Gastrocnemius medialis (tissue), 4 donors: Measurements from ENCODE around the gene NTRK3. TPM values are rescaled to one million over a fixed set of nuclear protein-coding genes. Genes with fewer than 3 reads are reported as not detected.

ENCODE experiments used
- ATAC-seq, 2 donors: fragments of 150-250 bp; one replicate each; pipeline ENCODE4 v1.9.1; 2016
- DNase-seq, 2 donors: peaks; one replicate each; pipeline ENCODE4 v3.0.0-alpha.2; 2019
- H3K27ac ChIP-seq, 4 donors: fragments of 200-600 bp; sonication (generic); 1 replicate in 1 of 4; 2 replicates in 3 of 4; pipeline ENCODE4 v1.5.1; 2016 to 2018; ENCODE audit warnings: mild to moderate bottlenecking in 2 of 4, moderate library complexity in 1 of 4
- H3K27me3 ChIP-seq, 3 donors: fragments of 200-600 bp; sonication (generic) in 2 of 3; 1 replicate in 1 of 3; 2 replicates in 2 of 3; pipeline versions ENCODE4 v1.5.1 to v1.6.0; 2016 to 2019; ENCODE audit warnings: mild to moderate bottlenecking in 1 of 3, moderate library complexity in 1 of 3
- H3K36me3 ChIP-seq, 2 donors: fragments of 200-600 bp; sonication (generic) in 1 of 2; one replicate each; pipeline ENCODE4 v1.5.1; 2017 to 2018
- H3K4me1 ChIP-seq, 2 donors: fragments of 200-600 bp; sonication (generic) in 1 of 2; one replicate each; pipeline ENCODE4 v1.5.1; 2016 to 2017; ENCODE audit warnings: mild to moderate bottlenecking in 2 of 2
- H3K4me3 ChIP-seq, 4 donors: fragments of 200-600 bp; sonication (generic) in 3 of 4; 1 replicate in 1 of 4; 2 replicates in 3 of 4; pipeline ENCODE4 v1.5.1; 2016 to 2019; ENCODE audit warnings: mild to moderate bottlenecking in 2 of 4
- H3K9me3 ChIP-seq, 3 donors: fragments of 200-600 bp; sonication (generic) in 2 of 3; 1 replicate in 1 of 3; 2 replicates in 2 of 3; pipeline ENCODE4 v1.5.1; 2016 to 2019
- POLR2A ChIP-seq, 2 donors: fragments of 450-650 bp; IDR thresholded peaks; one replicate each; pipeline ENCODE4 v1.6.1; 2017; ENCODE audit warnings: antibody characterized with exemption in 2 of 2, mild to moderate bottlenecking in 2 of 2, moderate library complexity in 2 of 2
- in situ Hi-C, 4 donors: fragments of 200-750 bp; cut with MboI; loops; one replicate each; pipeline versions ENCODE4 v1.15.0 to v1.8.0; 2017; ENCODE audit warnings: low sequenced_read_pairs in 4 of 4
- intact Hi-C: fragments of 100-400 bp; cut with DNase I; formaldehyde crosslinking; loops from one replicate; pipeline ENCODE4 v1.15.1; 2023; ENCODE audit warnings: low total_unique reads
- total RNA-seq, 4 donors: library from RNA; depleted of rRNA; stranded (reverse); fragments of >200 nt; gene quantifications; one replicate each; pipeline versions ENCODE4 v1.1.0 to v1.2.3, GENCODE V29; 2016
- TF ChIP-seq, protein P1 (sequence below), 5 experiments: fragments of 450-650 bp in 3 of 5; fragments of 200-600 bp in 2 of 5; sonication (generic) in 2 of 5; IDR thresholded peaks in 4 of 5; conservative IDR thresholded peaks in 1 of 5; 1 replicate in 4 of 5; 2 replicates in 1 of 5; pipeline ENCODE4 v1.5.1; 2016 to 2019; ENCODE audit warnings: antibody characterized with exemption in 5 of 5, mild to moderate bottlenecking in 3 of 5, moderate library complexity in 3 of 5

The NTRK3 gene
- total RNA-seq, 4 donors from 2014 or later = 0.61 to 2.7 (median 0.77) TPM

DNA sequence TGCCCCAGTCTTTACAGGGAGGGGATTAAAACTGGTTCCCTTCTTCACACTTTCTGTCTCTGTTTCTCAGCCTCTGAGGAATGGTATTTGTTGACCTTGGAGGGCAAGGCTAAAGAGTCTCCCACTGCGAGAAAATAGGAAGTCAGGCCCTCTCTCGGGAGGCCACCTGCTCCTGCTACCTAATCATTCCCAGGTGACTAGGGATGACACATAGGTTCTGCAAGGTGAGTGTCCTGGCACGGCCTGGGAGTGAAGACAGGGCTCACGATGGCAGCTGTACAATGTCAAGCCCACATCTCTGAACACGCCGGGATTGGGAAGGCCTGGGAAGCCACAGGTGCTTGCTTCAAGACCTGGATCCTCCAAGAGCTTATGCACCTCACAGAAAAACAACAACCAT, 314.2 kb downstream of the NTRK3 start:
- TF ChIP-seq, protein P1, sequence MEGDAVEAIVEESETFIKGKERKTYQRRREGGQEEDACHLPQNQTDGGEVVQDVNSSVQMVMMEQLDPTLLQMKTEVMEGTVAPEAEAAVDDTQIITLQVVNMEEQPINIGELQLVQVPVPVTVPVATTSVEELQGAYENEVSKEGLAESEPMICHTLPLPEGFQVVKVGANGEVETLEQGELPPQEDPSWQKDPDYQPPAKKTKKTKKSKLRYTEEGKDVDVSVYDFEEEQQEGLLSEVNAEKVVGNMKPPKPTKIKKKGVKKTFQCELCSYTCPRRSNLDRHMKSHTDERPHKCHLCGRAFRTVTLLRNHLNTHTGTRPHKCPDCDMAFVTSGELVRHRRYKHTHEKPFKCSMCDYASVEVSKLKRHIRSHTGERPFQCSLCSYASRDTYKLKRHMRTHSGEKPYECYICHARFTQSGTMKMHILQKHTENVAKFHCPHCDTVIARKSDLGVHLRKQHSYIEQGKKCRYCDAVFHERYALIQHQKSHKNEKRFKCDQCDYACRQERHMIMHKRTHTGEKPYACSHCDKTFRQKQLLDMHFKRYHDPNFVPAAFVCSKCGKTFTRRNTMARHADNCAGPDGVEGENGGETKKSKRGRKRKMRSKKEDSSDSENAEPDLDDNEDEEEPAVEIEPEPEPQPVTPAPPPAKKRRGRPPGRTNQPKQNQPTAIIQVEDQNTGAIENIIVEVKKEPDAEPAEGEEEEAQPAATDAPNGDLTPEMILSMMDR (IDR thresholded peaks at IDR 0.05 in 4 of 5, conservative IDR thresholded peaks at IDR 0.05 in 1 of 5) = no peak
- TF ChIP-seq POLR2A (IDR thresholded peaks at IDR 0.05) = no peak
- no peaks in the 10 kb centered on the region for H3K9me3 ChIP-seq
- H3K36me3 ChIP-seq = no peaks in the 10 kb centered on the region
- no peaks in the 10 kb centered on the region for H3K27me3 ChIP-seq
- H3K4me1 ChIP-seq = peaks cover 0 to 2% of the 10 kb centered on the region in 2 donors
- no peak for DNase-seq
- ATAC-seq = no peak
- no peak overlapping the region for H3K4me3 ChIP-seq
- intact Hi-C loops (no loop called here), in situ Hi-C loops (no loop called here)
- H3K27ac ChIP-seq = no peak overlapping the region

DNA sequence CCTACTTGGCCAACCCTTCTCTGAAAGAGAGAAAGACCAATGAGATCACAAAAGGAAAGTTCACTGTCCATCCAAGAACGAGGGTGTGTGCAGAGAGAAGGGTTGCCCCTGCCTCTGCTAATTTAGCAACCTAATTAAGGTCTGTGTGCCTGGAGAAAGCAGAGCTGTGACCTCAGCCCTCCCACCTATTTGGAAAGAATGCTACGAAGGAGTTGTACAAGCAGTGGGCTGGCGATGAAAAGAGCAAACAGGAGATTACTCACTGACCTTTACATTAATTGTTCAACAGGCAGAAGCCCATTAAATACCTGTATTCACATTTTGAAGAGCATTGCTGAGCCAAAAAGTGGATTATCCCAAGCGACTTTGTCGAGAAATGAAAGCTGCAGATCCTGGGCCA, 314.9 kb downstream of the NTRK3 start:
- Histone ChIP-seq H3K36me3 (no peaks in the 10 kb centered on the region), H3K27ac (no peak overlapping the region), H3K4me3 (no peak overlapping the region), H3K4me1 (no peaks in the 10 kb centered on the region), H3K9me3 (no peaks in the 10 kb centered on the region), H3K27me3 (no peaks in the 10 kb centered on the region)
- DNase-seq (no peak), ATAC-seq (no peak)
- TF ChIP-seq, protein P1 (IDR thresholded peaks at IDR 0.05 in 4 of 5, conservative IDR thresholded peaks at IDR 0.05 in 1 of 5) = no peak
- no peak for TF ChIP-seq POLR2A (IDR thresholded peaks at IDR 0.05)
- intact Hi-C loops (no loop called here), in situ Hi-C loops (no loop called here)

DNA sequence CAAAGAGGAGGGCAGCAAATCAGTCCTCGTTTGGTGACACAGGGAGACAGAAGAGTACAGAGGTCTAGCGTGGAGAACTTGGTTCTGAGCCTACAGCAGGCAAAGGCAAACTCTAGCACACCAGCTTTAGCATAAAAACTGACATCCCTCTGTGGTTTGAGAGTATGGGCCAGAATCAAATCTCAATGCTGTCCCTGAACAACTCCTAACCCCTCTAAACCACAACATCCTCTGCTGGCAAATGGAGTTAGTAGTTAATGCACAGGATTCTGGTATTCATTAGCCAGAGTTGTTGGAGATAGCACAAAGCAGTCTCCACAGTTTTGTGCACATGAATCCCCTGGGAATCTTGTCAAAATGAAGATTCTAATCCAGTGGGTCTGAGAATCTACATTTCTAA, 315.8 kb downstream of the NTRK3 start:
- Histone ChIP-seq H3K27me3 (no peaks in the 10 kb centered on the region), H3K4me1 (no peaks in the 10 kb centered on the region), H3K4me3 (no peak overlapping the region), H3K36me3 (no peaks in the 10 kb centered on the region), H3K9me3 (no peaks in the 10 kb centered on the region), H3K27ac (no peak overlapping the region)
- DNase-seq = no peak
- ATAC-seq = no peak
- TF ChIP-seq POLR2A (IDR thresholded peaks at IDR 0.05) = no peak
- TF ChIP-seq, protein P1 (IDR thresholded peaks at IDR 0.05 in 4 of 5, conservative IDR thresholded peaks at IDR 0.05 in 1 of 5) = no peak
- in situ Hi-C loops (no loop called here), intact Hi-C loops (no loop called here)

DNA sequence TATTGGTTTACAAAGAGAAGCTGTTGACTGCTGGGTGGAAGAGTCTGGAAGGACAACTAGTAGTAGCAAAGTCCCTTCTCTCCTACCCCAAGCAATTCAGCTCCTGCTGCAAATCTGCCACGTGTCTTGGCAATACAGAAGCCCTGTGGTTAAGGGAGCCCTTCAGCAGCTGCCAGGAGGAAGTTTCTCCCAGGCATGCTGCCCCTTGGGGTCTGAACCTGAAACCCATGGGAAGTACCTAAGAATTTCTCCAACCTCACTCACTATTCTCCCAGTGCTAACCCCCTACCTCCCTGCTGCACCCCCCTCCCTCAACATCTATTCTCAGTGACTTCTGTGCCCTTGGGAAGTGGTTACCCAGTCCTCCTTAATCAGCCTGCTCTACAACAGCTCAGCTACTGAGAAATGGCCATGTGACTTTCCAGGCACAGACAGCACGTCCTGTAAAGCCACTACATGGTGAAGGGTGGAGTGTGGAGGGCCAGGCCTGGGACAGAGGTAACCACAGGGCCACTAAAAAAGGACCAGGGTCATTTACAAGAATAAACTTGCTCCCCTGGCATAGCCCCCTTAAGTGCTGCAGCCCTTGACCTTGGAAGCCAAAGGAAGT, 316.6 kb downstream of the NTRK3 start:
- ATAC-seq (peak in 1 of 2 donors; percentile 27), DNase-seq (no peak)
- no peak overlapping the region for H3K4me3 ChIP-seq
- intact Hi-C loops = no loop called here
- no peak overlapping the region for H3K27ac ChIP-seq
- H3K27me3 ChIP-seq = no peaks in the 10 kb centered on the region
- H3K36me3 ChIP-seq = no peaks in the 10 kb centered on the region
- TF ChIP-seq, protein P1 (IDR thresholded peaks at IDR 0.05 in 4 of 5, conservative IDR thresholded peaks at IDR 0.05 in 1 of 5) = no peak
- TF ChIP-seq POLR2A (IDR thresholded peaks at IDR 0.05) = no peak
- H3K4me1 ChIP-seq = no peaks in the 10 kb centered on the region
- no peaks in the 10 kb centered on the region for H3K9me3 ChIP-seq
- in situ Hi-C loops = no loop called here

DNA sequence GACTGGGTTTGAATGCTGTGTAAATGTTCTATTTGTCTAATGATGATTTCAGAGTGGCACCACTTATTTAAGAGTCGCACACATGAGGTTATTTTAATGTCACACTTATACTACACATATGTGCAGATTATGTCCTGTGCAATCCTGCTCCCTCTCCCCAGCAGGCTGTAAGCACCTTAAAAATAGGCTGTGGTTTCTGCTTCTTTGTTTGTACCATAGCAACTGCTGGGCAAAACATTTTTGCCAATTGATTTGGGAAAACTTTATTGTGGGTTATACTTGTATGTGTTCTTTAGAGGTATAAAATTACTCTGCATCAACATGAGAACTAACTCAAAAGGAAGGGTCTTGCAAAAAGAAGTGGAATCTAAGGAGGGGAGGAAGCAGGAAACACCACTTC, 318.5 kb downstream of the NTRK3 start:
- intact Hi-C loops (no loop called here), in situ Hi-C loops (no loop called here)
- no peak for DNase-seq

More for the DNA sequence above, 318.5 kb downstream of the NTRK3 start:
- Histone ChIP-seq H3K27ac (no peak overlapping the region), H3K36me3 (no peaks in the 10 kb centered on the region), H3K4me3 (no peak overlapping the region), H3K27me3 (no peaks in the 10 kb centered on the region), H3K9me3 (no peaks in the 10 kb centered on the region), H3K4me1 (no peaks in the 10 kb centered on the region)
- ATAC-seq = no peak
- no peak for TF ChIP-seq POLR2A (IDR thresholded peaks at IDR 0.05)
- TF ChIP-seq, protein P1 (IDR thresholded peaks at IDR 0.05 in 4 of 5, conservative IDR thresholded peaks at IDR 0.05 in 1 of 5) = no peak
